ENCODE measurements around the gene TOP2A.

DNA sequence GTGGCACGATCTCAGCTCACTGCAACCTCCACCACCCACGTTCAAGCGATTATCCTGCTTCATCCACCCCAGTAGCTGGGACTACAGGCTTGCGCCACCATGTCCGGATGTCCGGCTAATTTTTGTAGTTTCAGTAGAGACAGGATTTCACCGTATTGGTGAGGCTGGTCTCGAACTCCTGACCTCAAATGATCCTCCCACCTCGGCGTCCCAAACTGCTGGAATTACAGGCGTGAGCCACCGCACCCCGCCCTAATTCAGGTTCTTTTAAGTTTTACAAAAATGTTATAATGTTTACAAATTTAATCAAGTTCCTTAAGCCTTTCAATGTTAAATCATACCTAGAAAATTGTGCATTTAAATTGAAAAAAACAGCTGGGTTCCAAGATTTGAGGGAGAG, 39.9 kb downstream of the TOP2A start:
- TF ChIP-seq, protein P1, sequence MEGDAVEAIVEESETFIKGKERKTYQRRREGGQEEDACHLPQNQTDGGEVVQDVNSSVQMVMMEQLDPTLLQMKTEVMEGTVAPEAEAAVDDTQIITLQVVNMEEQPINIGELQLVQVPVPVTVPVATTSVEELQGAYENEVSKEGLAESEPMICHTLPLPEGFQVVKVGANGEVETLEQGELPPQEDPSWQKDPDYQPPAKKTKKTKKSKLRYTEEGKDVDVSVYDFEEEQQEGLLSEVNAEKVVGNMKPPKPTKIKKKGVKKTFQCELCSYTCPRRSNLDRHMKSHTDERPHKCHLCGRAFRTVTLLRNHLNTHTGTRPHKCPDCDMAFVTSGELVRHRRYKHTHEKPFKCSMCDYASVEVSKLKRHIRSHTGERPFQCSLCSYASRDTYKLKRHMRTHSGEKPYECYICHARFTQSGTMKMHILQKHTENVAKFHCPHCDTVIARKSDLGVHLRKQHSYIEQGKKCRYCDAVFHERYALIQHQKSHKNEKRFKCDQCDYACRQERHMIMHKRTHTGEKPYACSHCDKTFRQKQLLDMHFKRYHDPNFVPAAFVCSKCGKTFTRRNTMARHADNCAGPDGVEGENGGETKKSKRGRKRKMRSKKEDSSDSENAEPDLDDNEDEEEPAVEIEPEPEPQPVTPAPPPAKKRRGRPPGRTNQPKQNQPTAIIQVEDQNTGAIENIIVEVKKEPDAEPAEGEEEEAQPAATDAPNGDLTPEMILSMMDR (IDR thresholded peaks at IDR 0.05), result no peak
- TF ChIP-seq POLR2A (IDR thresholded peaks at IDR 0.05), result no peak
